Natural killer cell treated with Interleukin-12 subunit alpha and Interleukin-12 subunit beta and Interleukin-15 and Interleukin-18, amount 100 ng/mL, for 72 hours (primary cell): ENCODE measurements around the gene UBE2S. TPM values are rescaled to one million over a fixed set of nuclear protein-coding genes. Genes with fewer than 3 reads are reported as not detected.
"Not testable (repeated sequence)": the region's sequence is repeated elsewhere in the genome, so short reads cannot be mapped to it uniquely, and the experiment has no call there.

Source experiments
- ATAC-seq, 2 donors: fragments of 150-1000 bp; cut with Tn5 transposase in 1 of 2; sonication (Bioruptor Pico), chemical (Tn5 transposase) in 1 of 2; 2 replicates each; pipeline ENCODE4 v1.10.0; 2021
- DNase-seq: peaks from one replicate; pipeline ENCODE4 v3.0.0; 2022; ENCODE audit warnings: low spot score
- H3K27ac Mint-ChIP-seq, 2 donors: 1 replicate in 1 of 2; 2 replicates in 1 of 2; pipeline ENCODE4 v1.8.0; 2022; ENCODE audit warnings: mixed read lengths in 2 of 2, mild to moderate bottlenecking in 1 of 2, moderate library complexity in 1 of 2
- H3K27me3 Mint-ChIP-seq, 2 donors: 1 replicate in 1 of 2; 2 replicates in 1 of 2; pipeline ENCODE4 v1.8.0; 2022; ENCODE audit warnings: mixed read lengths in 2 of 2
- H3K36me3 Mint-ChIP-seq: one replicate; pipeline ENCODE4 v1.8.0; 2022; ENCODE audit warnings: mixed read lengths
- H3K4me1 Mint-ChIP-seq, 2 donors: 1 replicate in 1 of 2; 2 replicates in 1 of 2; pipeline ENCODE4 v1.8.0; 2022; ENCODE audit warnings: low read depth in 2 of 2, mixed read lengths in 2 of 2, mild to moderate bottlenecking in 1 of 2
- H3K4me3 Mint-ChIP-seq: one replicate; pipeline ENCODE4 v1.8.0; 2022; ENCODE audit warnings: mixed read lengths
- H3K9me3 Mint-ChIP-seq: 2 replicates; pipeline ENCODE4 v1.8.0; 2022; ENCODE audit warnings: mixed read lengths
- total RNA-seq, 2 donors: library from RNA; stranded (reverse); gene quantifications; one replicate each; pipeline ENCODE4 v1.2.3, GENCODE V29; 2022

UBE2S gene
- total RNA-seq, 2 donors from 2014 or later: 247 to 423 TPM

- Mint-ChIP-seq H3K4me3 (peak overlapping the region; percentile 96), H3K4me1 (peaks cover 31 to 32% of the 10 kb centered on the region in 2 donors), H3K9me3 (no peaks in the 10 kb centered on the region), H3K27me3 (no peaks in the 10 kb centered on the region), H3K36me3 (peaks cover 19% of the 10 kb centered on the region), H3K27ac (peak overlapping the region; percentile 95 to 97)
- peak; percentile 98 for DNase-seq
- peak; percentile 91 to 94 for ATAC-seq
Measured at GRCh38 chr19:55407800-55408532, 378 bp upstream of the UBE2S start.

- ATAC-seq: no peak
Measured at GRCh38 chr19:55406826-55407549, 600 bp downstream of the UBE2S start.

DNA sequence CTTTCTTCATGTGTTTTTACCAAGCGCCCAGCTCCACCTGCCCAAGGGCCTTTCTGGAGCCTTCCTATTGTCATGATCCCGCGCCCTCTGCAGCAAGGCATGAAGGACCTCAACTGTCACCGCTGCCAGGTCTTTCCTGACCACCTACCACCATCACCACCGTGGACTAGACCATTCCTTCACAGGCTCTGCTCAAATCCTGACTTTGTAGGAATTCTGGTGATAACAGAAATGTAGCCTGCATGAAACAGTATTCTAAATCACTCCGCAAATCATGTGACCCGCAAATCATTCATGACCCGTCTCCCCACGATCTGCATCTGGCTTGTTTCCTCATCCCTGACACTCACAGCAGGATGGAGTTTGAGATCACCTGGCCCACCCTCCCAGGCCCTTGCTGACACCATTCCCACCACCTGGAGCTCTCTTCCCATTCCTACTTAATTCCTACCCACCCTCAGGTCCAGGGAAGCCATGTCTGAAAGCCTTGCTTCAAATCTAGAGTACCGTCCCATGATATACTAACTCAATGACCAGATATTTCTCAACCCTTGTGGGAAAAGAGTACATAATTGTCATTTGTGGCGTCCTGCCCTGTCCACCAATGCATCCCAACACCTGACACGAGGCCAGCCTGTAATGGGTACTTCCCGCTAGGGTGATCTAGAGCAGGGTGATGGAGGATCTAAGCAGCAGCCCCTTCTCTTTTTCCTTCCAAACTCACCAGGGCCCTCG, 1.3 kb downstream of the UBE2S start:
- H3K36me3 Mint-ChIP-seq: peaks cover 20% of the 10 kb centered on the region
- no peaks in the 10 kb centered on the region for H3K9me3 Mint-ChIP-seq
- DNase-seq (no peak), ATAC-seq (no peak)
- peaks cover 32% of the 10 kb centered on the region in 2 donors for H3K4me1 Mint-ChIP-seq
- H3K27ac Mint-ChIP-seq: peak overlapping the region; percentile 74 to 97
- H3K4me3 Mint-ChIP-seq: peak overlapping the region; percentile 96
- H3K27me3 Mint-ChIP-seq: no peaks in the 10 kb centered on the region

More at GRCh38 chr19:55406826-55407549, 600 bp downstream of the UBE2S start:
- H3K27me3 Mint-ChIP-seq: no peaks in the 10 kb centered on the region
- H3K36me3 Mint-ChIP-seq: peaks cover 20% of the 10 kb centered on the region
- peak overlapping the region; percentile 95 to 97 for H3K27ac Mint-ChIP-seq
- no peaks in the 10 kb centered on the region for H3K9me3 Mint-ChIP-seq
- H3K4me3 Mint-ChIP-seq: peak overlapping the region; percentile 96
- DNase-seq: peak; percentile 70
- peaks cover 32% of the 10 kb centered on the region in 2 donors for H3K4me1 Mint-ChIP-seq

- ATAC-seq (no peak), DNase-seq (no peak)
- peak overlapping the region; percentile 74 to 97 for H3K27ac Mint-ChIP-seq
- H3K9me3 Mint-ChIP-seq: no peaks in the 10 kb centered on the region
- H3K36me3 Mint-ChIP-seq: peaks cover 21% of the 10 kb centered on the region
- peaks cover 32% of the 10 kb centered on the region in 2 donors for H3K4me1 Mint-ChIP-seq
- H3K27me3 Mint-ChIP-seq: no peaks in the 10 kb centered on the region
- peak overlapping the region; percentile 96 for H3K4me3 Mint-ChIP-seq
Measured at GRCh38 chr19:55405638-55406037, 1.9 kb downstream of the UBE2S start.

GRCh38 chr19:55402509-55402908, 5.1 kb downstream of the UBE2S start:
- Mint-ChIP-seq H3K4me3 (no peak overlapping the region), H3K4me1 (peaks cover 29% of the 10 kb centered on the region in 2 donors), H3K27me3 (no peaks in the 10 kb centered on the region), H3K9me3 (no peaks in the 10 kb centered on the region), H3K27ac (no peak overlapping the region), H3K36me3 (peaks cover 23% of the 10 kb centered on the region)
- DNase-seq (no peak), ATAC-seq (no peak)

DNA sequence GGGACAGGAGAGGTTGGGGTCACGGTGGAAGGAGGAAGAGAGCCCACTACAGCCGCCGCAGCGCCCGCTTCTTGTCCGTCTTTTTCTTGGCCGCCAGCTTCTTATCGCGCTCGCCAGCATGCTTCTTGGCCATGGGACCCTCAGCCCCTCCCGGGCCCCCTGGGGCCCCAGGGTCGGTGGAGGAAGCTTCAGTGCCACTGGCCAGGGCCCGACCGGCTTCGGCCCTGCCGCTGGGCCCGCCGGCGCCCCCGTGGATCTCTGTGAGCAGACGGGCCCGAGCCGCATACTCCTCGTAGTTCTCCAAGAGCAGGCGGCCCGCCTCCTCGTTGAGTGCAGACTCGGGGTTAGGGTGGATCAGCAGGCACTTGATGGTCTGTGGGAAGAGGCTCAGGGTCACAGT, 6.2 kb downstream of the UBE2S start:
- DNase-seq, ATAC-seq, H3K27me3 Mint-ChIP-seq, H3K27ac Mint-ChIP-seq, H3K9me3 Mint-ChIP-seq, H3K4me3 Mint-ChIP-seq: not testable (repeated sequence)
- peaks cover 20% of the 10 kb centered on the region for H3K36me3 Mint-ChIP-seq
- H3K4me1 Mint-ChIP-seq: peaks cover 23 to 24% of the 10 kb centered on the region in 2 donors

DNA sequence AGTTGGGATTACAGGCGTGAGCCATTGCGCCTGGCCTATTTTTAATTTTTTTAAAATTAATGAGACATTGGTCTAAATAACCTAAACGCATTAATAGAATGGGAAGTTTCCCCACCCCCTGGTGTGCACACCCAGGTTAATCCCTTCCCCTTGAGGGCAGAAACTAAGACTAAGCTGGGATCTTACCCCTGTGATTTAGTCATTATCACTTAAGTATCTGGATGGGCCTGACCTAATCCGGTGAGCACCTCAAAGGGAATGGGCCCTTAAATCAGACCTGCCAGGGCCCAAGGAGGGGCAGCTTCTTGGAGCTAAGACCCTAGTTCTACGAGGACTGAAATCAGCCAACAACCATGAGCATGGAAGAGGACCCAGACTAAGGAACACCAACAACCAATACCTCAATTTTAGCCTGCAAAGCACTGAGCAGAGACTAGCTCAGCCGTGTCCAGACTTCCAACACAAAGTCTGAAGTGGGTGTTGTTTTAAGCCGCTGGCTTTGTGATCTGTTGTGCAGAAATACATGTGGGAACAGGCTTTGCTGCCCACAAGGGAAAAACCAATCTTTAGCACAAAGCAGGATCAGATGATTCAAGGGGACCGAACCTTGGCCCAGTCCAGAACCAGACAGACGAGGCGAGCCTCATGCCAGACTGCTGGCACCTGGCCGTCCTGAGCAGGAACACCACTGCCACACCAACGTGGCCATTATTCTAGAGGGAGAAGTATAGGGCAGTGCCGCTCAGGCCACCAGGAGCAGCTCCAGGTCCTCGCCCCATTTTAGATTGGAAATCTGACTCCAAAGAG, 7.1 kb downstream of the UBE2S start:
- Mint-ChIP-seq H3K27me3 (no peaks in the 10 kb centered on the region), H3K4me1 (peaks cover 14 to 15% of the 10 kb centered on the region in 2 donors), H3K36me3 (peaks cover 11% of the 10 kb centered on the region), H3K9me3 (no peaks in the 10 kb centered on the region), H3K4me3 (no peak overlapping the region), H3K27ac (no peak overlapping the region)
- DNase-seq (no peak), ATAC-seq (no peak)

- Mint-ChIP-seq H3K9me3 (no peaks in the 10 kb centered on the region), H3K4me3 (peak overlapping the region; percentile 1), H3K27me3 (no peaks in the 10 kb centered on the region), H3K4me1 (peaks cover 13 to 14% of the 10 kb centered on the region in 2 donors), H3K27ac (peak overlapping the region; percentile 6 to 61), H3K36me3 (peaks cover 8% of the 10 kb centered on the region)
- DNase-seq (no peak), ATAC-seq (peak; percentile 56 to 64)
Measured at GRCh38 chr19:55398200-55398925, 9.2 kb downstream of the UBE2S start.

DNA sequence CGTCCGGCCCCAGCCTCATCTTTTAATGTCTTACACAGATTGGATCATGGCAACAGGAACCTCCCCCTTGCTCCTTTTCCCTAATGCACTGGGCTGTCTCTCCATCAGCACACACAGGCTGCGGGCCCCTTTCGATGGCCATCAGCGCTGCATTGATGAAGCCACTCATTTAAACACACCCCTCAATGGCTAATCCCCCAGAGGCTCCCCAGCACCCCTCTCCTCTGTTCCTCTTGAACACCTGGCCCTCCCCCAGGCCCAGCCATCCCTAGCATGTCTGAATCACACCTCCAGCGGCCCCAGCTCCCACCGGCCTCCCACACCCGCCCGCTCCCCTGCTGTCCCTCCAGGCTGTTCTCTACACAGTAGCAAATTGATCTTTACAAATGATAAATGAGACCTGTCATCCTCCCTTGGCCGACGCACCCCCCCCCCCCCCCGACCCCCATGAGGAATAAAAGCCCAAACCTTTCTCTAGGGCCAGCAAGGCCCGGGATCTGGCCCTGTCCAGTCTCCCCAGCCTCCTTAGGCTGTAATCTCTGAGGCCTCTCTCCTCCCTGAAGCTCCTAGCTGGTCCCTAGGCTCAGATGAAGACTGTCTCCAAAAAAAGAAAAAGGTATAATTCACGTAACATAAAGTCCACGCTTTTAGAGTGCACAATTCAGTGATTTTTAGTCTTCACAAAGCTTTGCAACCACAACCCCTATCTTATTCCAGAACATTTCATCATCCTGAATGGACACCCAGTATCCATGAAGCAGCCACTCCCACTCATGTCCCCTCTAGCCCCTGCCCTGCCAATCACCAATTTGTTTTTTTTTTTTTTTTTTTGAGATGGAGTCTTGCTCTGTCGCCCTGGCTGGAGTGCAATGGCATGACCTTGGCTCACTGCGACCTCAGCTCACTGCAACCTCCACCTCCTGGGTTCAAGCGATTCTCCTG, 14.5 kb downstream of the UBE2S start:
- H3K4me3 Mint-ChIP-seq: no peak overlapping the region
- H3K9me3 Mint-ChIP-seq: no peaks in the 10 kb centered on the region
- no peaks in the 10 kb centered on the region for H3K36me3 Mint-ChIP-seq
- DNase-seq (no peak), ATAC-seq (no peak)
- no peaks in the 10 kb centered on the region for H3K27me3 Mint-ChIP-seq
- H3K27ac Mint-ChIP-seq: no peak overlapping the region
- peaks cover 17 to 22% of the 10 kb centered on the region in 2 donors for H3K4me1 Mint-ChIP-seq

DNA sequence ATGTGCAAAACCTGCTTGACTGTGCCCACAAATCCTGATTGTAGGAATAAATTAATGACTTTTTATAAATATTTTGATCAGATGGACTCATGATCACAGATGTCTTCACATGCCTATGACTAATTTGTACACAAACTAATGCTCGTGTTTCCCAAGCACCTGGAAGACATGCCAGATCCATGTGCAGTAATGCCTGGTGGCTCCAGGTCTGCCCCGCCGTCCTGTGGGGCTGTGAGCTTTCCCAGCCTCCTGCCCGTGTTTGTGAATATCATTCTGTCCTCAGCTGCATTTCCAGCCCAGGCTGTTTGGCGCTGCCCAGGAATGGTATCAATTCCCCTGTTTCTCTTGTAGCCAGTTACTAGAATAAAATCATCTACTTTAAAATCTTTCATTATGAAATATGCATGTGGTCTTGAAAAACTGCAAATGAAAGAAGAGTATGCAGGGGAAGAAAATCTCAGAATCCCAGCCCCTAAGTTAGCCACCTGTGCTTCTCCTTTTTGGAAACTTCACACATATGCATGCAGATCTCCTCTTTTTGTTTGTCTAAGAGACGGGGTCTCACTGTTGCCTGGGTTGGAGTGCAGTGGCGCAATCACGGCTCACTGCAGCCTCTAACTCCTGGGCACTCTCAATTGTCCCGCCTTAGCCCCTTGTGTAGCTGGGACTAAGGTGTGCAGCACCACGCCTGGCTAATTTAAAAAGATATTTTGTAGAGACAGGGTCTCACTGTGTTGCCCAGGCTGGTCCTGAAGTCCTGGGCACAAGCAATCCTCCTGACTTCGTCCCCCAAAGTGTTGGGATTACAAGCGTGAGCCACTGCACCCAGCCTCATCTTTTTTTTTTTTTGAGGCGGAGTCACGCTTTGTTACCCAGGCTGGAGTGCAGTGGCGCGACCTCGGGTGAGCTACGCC, 15.6 kb downstream of the UBE2S start:
- DNase-seq (peak; percentile 35), ATAC-seq (no peak)
- no peaks in the 10 kb centered on the region for H3K36me3 Mint-ChIP-seq
- H3K4me3 Mint-ChIP-seq: no peak overlapping the region
- no peaks in the 10 kb centered on the region for H3K27me3 Mint-ChIP-seq
- H3K27ac Mint-ChIP-seq: no peak overlapping the region
- peaks cover 20 to 27% of the 10 kb centered on the region in 2 donors for H3K4me1 Mint-ChIP-seq
- H3K9me3 Mint-ChIP-seq: no peaks in the 10 kb centered on the region

GRCh38 chr19:55391191-55391670, 16.4 kb downstream of the UBE2S start:
- H3K4me3 Mint-ChIP-seq: no peak overlapping the region
- no peak overlapping the region for H3K27ac Mint-ChIP-seq
- ATAC-seq (peak in 1 of 2 donors; percentile 7), DNase-seq (peak; percentile 54)
- peaks cover 27 to 34% of the 10 kb centered on the region in 2 donors for H3K4me1 Mint-ChIP-seq
- peaks cover 7% of the 10 kb centered on the region for H3K36me3 Mint-ChIP-seq
- H3K27me3 Mint-ChIP-seq: no peaks in the 10 kb centered on the region
- H3K9me3 Mint-ChIP-seq: no peaks in the 10 kb centered on the region
